ENCODE data around the gene FXYD6. TPM values are rescaled to one million over a fixed set of nuclear protein-coding genes. Genes with fewer than 3 reads are reported as not detected.

Gene FXYD6
- total and polyA plus RNA-seq, 11 donors = 24.6 to 54.0 (median 39.5) TPM

DNA sequence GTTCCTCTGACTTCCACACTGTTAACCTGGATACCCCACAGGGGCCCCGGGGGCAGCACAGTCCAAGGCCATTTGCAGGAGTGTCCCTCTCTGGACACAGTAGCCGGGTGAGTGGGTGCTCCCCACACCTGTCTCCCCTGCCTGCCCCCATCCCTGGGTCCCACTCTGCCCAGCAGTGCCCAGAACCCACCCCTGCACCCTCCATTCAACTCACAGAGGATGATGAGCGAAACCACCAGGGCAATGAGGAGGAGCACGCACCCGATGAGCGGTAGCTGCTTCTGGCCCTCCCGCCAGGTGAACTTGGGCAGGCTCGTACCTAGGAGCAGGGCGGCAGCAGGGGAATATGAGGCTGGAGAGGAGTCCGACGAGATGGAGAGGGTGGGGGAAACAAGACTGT, 40.5 kb upstream of the FXYD6 start:
- intact Hi-C loops (cut with DNase I) = no loop called here
- TF ChIP-seq, protein P1, sequence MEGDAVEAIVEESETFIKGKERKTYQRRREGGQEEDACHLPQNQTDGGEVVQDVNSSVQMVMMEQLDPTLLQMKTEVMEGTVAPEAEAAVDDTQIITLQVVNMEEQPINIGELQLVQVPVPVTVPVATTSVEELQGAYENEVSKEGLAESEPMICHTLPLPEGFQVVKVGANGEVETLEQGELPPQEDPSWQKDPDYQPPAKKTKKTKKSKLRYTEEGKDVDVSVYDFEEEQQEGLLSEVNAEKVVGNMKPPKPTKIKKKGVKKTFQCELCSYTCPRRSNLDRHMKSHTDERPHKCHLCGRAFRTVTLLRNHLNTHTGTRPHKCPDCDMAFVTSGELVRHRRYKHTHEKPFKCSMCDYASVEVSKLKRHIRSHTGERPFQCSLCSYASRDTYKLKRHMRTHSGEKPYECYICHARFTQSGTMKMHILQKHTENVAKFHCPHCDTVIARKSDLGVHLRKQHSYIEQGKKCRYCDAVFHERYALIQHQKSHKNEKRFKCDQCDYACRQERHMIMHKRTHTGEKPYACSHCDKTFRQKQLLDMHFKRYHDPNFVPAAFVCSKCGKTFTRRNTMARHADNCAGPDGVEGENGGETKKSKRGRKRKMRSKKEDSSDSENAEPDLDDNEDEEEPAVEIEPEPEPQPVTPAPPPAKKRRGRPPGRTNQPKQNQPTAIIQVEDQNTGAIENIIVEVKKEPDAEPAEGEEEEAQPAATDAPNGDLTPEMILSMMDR (IDR thresholded peaks at IDR 0.05) = no peak
- no peak for TF ChIP-seq POLR2A (IDR thresholded peaks at IDR 0.05)
- no peaks in the 10 kb centered on the region for H3K9me3 ChIP-seq
- H3K4me3 ChIP-seq = no peak overlapping the region
- no peaks in the 10 kb centered on the region for H3K27me3 ChIP-seq
- no peak for DNase-seq
- ATAC-seq = no peak
- 92 to 97% (median 95%) methylated on average over 10 to 11 of the region's 11 CpGs for WGBS, 4 donors
- no peak overlapping the region for H3K27ac ChIP-seq
- H3K36me3 ChIP-seq = no peaks in the 10 kb centered on the region
- H3K4me1 ChIP-seq = no peaks in the 10 kb centered on the region

DNA sequence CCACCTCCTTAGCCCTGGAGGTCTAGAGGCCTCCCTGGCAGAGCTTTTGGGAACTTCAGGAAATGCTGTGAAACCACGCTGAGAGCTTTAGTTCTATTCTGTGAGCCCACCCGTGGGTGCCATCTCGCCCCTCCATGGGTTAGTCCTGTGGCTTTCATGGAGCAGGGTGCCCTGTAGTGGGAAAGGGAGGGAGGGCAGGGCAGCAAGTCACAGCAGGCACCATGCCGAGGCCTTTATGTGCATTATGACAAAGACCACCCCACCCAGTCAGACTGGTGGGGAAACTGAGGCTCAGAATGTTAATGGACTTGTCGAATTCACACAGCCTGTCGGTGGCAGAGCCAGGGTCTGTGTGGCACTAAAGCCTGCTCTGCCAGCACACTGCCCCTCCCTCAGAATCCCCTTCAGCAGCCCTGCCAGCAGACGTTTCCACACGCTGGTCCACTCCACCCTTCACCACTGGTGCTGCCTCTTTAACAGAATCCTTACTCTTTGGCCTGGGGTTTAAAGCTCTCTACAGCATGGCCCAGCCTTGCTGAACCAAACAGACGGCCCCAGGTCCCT, 39.3 kb upstream of the FXYD6 start:
- ATAC-seq (no peak), DNase-seq (no peak)
- Histone ChIP-seq H3K36me3 (no peaks in the 10 kb centered on the region), H3K9me3 (no peaks in the 10 kb centered on the region), H3K4me1 (no peaks in the 10 kb centered on the region), H3K27me3 (peaks cover 0 to 2% (median 0%) of the 10 kb centered on the region in 9 donors), H3K4me3 (no peak overlapping the region), H3K27ac (no peak overlapping the region)
- 88 to 93% (median 90%) methylated on average over 9 of the region's 9 CpGs for WGBS, 4 donors
- no peak for TF ChIP-seq POLR2A (IDR thresholded peaks at IDR 0.05)
- TF ChIP-seq, protein P1 (IDR thresholded peaks at IDR 0.05) = no peak
- intact Hi-C loops (cut with DNase I) = no loop called here

DNA sequence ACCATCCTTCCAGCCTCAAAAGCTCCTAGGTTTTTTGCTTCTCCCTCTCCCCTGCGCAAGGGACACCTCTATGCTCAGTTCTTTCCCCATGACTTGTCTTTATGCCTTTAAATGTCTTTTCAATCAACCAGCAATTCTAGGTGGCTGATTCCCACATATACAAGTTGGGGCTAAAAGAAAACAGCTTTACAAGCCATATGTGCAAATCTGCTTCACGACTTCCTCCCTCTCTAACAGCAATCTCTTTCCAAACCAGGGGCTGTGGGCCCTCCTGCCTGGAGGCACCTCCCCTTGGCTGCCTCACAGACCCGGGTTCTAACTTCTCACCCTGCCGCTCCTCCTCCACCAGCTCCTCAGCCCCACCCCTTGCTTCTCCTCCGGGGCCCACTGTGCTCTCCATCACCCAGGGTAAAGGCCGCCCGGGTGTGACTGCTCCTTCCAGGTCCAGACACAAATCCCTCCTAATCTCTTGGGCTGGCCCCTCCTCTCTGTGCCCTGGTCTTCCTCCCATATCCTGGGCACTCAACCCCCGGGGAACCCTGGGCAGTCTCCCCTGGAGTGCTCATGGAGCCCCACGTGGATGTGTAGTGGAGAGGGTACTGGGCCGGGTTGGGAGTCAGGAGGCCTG, 38.6 kb upstream of the FXYD6 start:
- intact Hi-C loops (cut with DNase I) = no loop called here
- WGBS, 4 donors = 71 to 78% (median 76%) methylated on average over 9 to 10 of the region's 10 CpGs
- Histone ChIP-seq H3K9me3 (no peaks in the 10 kb centered on the region), H3K4me3 (no peak overlapping the region), H3K27me3 (peaks cover 0 to 2% (median 0%) of the 10 kb centered on the region in 9 donors), H3K4me1 (no peaks in the 10 kb centered on the region), H3K36me3 (no peaks in the 10 kb centered on the region), H3K27ac (no peak overlapping the region)
- ATAC-seq = no peak
- TF ChIP-seq, protein P1 (IDR thresholded peaks at IDR 0.05) = no peak
- TF ChIP-seq POLR2A (IDR thresholded peaks at IDR 0.05) = no peak
- DNase-seq = peak in 1 of 5 donors; percentile 14

DNA sequence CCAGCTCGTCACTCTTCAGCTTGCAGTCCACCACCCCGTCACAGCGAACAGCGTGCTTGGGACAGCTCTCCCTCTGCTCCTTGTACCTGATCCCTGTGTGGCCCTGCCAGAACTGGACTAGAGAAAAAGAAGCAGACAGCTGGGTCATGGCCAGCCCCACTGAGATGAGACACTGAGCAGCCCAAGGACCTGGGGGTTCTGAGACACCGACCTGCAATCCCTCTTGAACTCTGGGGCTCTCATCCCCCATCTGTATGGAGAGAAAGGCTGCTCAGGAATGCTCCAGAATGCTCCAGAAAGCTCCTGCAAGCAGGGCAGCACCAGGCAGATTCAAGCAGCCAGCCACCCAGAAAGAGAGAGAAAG, 37.9 kb upstream of the FXYD6 start:
- no peaks in the 10 kb centered on the region for H3K9me3 ChIP-seq
- no peaks in the 10 kb centered on the region for H3K36me3 ChIP-seq
- WGBS, 4 donors = 94 to 96% (median 96%) methylated on average over 5 of the region's 5 CpGs
- intact Hi-C loops (cut with DNase I) = no loop called here
- DNase-seq = peak in 1 of 5 donors; percentile 13
- TF ChIP-seq POLR2A (IDR thresholded peaks at IDR 0.05) = no peak
- TF ChIP-seq, protein P1 (IDR thresholded peaks at IDR 0.05) = no peak
- H3K4me3 ChIP-seq = no peak overlapping the region
- peaks cover 0 to 2% (median 0%) of the 10 kb centered on the region in 9 donors for H3K27me3 ChIP-seq
- H3K4me1 ChIP-seq = no peaks in the 10 kb centered on the region
- H3K27ac ChIP-seq = no peak overlapping the region
- no peak for ATAC-seq
